EL (cell line): Measurements from ENCODE around the gene SMTNL2.
"Not testable (repeated sequence)": the region's sequence is repeated elsewhere in the genome, so short reads cannot be mapped to it uniquely, and the experiment has no call there.

Source experiments
- DNase-seq: peaks from one replicate; pipeline ENCODE4 v3.0.0-alpha.2; 2016

The SMTNL2 gene

DNA sequence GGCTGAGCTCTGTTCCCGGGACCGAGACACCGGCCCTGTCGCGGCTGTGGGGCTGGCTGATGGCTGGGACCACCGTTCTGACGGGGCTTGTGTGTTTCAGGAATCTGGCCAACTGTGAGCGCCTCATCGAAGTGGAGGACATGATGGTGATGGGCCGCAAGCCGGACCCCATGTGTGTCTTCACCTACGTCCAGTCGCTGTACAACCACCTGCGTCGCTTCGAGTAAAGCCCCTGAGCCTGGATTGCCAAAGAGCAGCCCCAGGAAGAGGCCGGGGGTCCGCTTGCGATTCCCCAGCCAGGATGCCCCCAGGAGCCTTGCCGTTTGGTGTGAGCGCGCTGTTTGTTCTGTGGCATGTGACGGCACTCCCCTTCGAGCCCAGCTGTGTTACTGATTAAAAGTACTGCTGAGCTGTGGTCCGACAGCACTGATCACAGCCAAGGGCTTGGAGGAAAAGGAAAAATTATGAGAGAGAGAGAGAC lies 23.0 kb downstream of the SMTNL2 start:
- DNase-seq = no peak

DNA sequence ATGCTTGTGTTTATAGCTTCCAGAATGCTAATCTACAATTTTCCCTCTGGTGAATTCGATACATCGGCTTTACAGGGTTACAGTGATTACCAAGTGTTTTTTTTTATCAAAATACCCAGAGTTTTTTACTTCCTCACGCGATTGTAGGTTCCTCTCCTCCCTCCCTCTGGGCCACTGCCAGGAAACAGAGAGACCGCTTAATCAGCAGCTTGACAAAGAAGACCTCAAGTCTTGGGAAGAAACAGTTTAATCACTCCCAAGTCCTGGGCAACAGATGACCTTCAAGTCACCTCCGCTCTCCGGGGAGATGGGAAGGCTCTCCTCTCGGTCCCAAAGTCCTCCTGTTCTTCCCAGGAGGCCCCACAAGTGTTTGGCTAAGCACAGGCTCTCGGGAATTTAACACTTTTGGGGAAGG lies 23.5 kb downstream of the SMTNL2 start:
- peak; percentile 38 for DNase-seq

DNA sequence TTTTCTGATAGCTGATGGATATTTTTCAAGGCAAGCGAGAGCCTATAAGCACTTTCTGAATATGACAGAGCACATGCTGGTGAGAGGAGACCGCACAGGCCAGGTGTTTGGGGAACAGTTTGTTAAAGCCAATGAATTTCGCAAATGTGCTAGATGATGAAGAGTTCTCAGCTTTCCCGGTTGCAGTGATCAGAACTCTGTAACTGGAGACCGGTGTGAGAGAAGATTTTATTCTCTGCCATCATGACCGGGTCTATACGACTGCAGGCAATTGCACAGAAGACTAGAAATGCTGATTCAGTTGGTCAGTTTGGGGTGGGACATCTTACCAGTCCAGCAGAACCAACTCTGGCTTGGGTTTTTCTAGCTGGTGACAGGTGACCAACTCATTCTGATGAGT lies 25.4 kb downstream of the SMTNL2 start:
- DNase-seq = no peak

GRCh38 chr17:4610162-4610561 lies 25.8 kb downstream of the SMTNL2 start:
- DNase-seq = no peak

DNA sequence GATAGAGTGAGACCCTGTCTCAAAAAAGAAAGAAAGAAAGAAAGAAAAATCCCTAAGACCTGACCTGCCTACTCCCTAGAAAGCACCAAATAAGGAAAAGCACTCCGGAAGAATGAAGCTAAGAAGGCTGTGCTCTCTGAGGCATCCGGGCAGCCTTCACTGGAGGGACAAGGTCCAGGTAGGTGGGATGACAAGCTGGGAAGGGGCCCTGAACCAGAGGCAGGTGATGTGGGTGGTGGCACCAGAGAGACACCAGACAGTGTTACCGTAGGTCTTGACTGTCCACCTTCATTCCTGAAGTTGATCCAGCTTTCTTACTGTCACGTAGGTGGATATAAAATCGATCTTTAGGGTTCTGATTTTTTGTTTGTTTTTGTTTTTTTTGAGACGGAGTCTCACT lies 26.3 kb downstream of the SMTNL2 start:
- DNase-seq = no peak

GRCh38 chr17:4616476-4616875 lies 32.1 kb downstream of the SMTNL2 start:
- DNase-seq = no peak

DNA sequence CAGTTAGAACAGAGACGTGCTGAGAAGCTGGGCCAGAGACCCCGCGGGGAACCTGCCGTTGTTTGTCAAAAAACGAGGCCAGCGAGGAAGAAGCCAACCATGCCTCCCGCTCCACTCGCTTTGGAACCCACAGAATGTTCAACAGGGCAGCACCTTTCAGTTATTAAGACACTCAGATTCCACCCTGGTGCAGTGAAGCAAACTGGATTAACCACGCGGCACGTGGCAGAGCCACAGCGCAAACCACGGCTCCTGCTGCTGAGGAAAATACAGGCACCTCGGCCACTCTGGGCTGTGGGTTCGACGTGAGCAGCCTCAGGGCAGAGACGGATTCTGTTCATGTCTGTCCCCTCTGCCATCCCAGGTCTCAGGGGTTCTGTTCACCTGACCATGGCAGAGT lies 32.8 kb downstream of the SMTNL2 start:
- no peak for DNase-seq

- no peak for DNase-seq
Observed at GRCh38 chr17:4617590-4618351, 33.4 kb downstream of the SMTNL2 start.

DNA sequence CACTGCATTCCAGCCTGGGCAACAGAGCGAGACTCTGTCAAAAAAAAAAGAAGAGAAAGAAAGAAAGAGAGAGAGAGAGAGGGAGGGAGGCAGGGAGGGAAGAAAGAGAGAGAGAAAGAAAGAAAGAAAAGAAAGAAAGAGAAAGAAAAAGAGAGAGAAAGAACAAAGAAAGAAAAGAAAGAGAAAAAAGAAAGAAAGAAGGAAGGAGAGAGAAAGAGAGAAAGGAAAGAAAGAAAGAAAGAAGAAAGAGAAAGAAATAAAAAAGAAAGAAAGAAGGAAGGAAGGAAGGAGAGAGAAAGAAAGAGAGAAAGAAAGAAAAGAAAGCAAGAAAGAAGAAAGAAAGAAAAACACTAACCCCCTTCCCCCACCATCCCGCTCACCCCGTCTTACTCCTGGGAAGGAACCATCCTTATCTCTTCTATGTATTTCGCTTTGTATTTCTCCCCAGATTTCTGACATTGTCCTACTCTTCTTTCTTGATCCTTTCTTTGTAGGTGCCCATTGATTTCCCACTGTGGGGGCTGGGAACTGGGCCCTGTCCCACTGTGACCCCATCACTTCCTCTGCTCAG lies 36.3 kb downstream of the SMTNL2 start:
- no peak for DNase-seq

GRCh38 chr17:4622375-4622774 lies 38.0 kb downstream of the SMTNL2 start:
- no peak for DNase-seq

DNA sequence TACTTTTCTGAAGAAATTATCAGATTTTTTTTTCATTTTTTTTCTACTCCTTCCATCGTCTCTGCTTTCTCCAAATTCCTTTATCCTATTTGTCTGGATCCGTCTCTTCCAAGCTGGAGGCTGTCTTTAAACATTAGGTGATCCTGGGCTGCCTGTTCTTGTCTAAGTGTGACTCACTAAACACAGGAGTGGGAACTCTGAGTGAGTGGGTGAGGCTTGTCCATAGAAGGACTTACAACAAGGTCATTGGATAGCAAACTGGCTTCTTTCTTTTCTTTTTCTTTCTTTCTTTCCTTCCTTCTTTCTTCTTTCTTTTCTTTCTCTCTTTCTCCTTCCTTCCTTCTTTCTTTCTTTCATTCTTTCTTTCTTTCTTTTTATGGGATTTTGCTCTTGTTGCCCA lies 38.9 kb downstream of the SMTNL2 start:
- no peak for DNase-seq

- DNase-seq = not testable (repeated sequence)
Observed at GRCh38 chr17:4624451-4624911, 40.2 kb downstream of the SMTNL2 start.

DNA sequence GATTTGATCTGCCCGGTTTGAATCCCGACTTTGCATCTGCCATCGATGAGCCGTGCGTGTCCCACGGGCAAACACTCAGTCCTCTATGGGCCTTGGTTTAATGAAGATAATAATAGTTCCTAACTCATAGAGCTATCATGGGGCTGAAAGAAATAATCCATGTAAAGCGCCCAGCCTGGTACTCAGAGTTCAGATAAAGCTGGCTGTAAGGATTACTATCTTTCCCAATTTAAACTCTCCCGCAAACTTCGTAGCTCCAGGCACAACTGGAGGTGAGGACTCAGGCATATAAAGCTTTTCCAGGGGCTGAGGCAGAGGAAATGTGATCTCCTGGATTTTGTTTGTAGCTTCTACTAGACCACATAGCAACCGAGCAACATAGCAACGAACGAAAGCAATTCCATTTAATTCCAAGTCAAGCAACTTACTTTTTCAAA lies 40.9 kb downstream of the SMTNL2 start:
- DNase-seq = no peak

DNA sequence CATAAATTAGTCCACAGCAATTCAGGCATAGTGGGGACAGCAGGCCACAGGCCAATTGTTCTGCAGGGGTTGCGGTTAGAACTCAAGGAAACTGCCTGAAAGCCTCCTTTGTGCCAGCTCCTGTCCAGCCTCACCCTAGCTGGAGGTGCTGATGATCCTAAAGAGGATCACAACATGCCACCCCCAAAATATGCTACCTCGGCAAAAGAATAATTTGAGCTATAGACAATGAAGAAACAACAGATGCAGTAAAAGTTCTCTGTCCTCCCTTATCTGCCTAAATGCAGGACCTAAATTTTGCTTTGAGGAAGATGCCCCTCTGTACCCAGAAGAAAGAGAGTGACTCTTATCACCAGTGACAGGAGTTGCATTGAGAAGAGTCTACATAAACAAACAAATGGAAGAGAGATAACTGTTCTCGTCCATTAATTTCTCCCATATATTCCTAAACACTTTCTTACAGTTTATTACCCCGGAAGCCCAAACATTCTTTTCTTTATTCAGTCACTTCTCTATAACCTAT lies 42.5 kb downstream of the SMTNL2 start:
- DNase-seq = no peak

- no peak for DNase-seq
Observed at GRCh38 chr17:4631431-4631830, 47.1 kb downstream of the SMTNL2 start.

- DNase-seq = no peak
Observed at GRCh38 chr17:4631836-4632580, 47.7 kb downstream of the SMTNL2 start.

DNA sequence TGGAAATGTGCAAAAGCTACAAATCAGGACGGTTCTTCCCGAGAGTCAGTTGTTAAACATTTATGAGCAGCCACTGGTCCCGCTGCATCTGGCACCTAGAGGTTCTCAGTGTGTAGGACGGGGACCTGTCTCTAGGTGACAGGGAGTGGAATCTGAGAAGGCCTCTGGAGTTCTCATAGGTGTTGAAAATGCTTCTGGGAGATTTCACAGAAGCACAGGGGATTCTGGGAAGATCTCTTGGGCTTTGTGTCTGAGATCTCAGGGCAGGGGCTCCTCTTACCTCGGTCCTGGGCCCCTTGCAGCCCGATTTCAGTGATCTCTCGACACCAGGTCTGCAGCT lies 48.2 kb downstream of the SMTNL2 start:
- no peak for DNase-seq

DNA sequence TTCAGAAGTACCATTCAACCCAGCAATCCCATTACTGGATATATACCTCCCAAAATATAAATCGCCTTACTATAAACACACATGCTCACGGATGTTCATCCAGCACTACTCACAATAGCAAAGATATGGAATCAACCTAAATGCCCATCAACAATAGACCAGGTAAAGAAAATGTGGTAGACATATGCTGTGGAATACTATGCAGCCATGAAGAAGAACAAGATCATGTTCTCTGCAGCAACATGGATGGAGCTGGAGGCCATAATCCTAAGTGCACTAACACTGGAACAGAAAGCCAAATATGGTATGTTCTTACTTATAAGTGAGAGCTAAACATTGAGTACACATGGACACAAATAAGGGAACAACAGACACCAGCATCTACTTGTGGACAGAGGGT lies 49.3 kb downstream of the SMTNL2 start:
- DNase-seq = no peak

GRCh38 chr17:4634976-4635375 lies 50.6 kb downstream of the SMTNL2 start:
- no peak for DNase-seq

DNA sequence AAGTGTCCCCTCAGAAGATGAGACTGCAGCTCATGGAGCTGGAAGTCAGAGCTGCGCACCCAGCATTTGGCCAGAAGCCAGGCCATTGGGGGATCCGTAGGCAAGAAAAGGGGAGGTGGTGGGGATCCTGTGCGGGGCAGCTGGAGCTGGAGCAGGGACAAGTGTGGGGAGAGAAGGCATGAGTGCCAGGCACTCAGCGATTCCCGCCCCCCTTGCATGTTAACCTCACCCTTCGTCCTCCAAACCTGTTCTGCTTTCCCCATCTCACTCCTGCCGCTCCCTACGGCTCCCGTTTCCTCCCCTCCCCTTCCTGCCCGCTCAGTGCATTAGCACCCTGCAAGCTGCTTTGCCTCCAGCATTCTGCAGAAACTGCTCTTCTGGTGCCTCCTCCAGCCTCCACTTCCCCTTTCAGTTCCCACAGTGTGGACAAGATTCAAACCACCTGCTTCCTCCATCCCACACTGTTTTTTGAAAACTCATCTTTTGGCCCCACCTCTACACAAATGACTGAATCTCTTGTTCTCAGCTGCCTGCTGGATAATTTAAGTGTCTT lies 51.6 kb downstream of the SMTNL2 start:
- no peak for DNase-seq

DNA sequence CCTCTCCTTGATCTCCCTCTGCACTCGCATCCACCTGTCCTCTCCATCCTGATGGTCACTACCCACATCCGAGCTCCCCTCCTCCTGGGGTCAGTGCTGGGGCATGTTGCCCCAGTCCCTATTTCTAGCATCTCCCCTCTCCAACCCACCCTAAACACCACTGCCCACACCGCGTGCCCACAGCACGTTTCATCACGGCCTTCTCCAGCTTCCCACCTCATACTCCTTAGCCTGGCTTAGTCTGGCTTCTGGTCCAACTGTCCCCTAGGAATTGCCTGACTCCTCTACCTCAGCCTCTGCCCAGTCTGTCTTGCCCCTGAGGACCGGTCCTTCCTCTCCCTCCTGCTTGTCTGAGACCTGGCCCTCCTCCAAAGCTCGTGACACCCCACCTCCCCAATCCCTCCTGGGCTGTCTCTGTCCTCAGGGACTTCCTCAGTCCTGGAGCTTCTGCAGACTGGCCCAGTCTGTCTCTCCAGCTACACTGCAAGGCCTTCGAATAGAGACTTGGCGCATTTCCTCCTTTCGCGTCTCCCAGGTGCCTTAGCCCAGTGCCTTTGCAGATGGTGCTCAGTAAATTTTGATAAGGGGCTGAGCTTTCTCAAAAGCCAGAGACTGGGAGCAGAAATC lies 52.3 kb downstream of the SMTNL2 start:
- no peak for DNase-seq

GRCh38 chr17:4638766-4639165 lies 54.4 kb downstream of the SMTNL2 start:
- not testable (repeated sequence) for DNase-seq
